ENCODE measurements around the gene ANKRD39. TPM values are rescaled to one million over a fixed set of nuclear protein-coding genes. Genes with fewer than 3 reads are reported as not detected.

Gene ANKRD39
- polyA plus RNA-seq, 1 experiment: 8.1 TPM

- H3K36me3 ChIP-seq (ENCODE audit: control insufficient read depth, insufficient read depth, low read length): peaks cover 16% of the 10 kb centered on the region
- TF ChIP-seq CTCF (IDR thresholded peaks at IDR 0.05; ENCODE audit: insufficient read depth, low read depth, low read length): no peak
- no peak for DNase-seq (ENCODE audit: low read depth)
- H3K27me3 ChIP-seq (ENCODE audit: control insufficient read depth, insufficient read depth, low read length): peaks cover 2% of the 10 kb centered on the region; the same call in 1 of the 2 replicates
- H3K4me3 ChIP-seq (ENCODE audit: low read depth, low read length): peak within 1 kb of the TSS; percentile 95
- POLR2A ChIA-PET: no interaction called here
- CTCF ChIA-PET: interaction anchor here (0.8 to 2.2 kb wide), 4 partner anchors 12 to 93 kb away, joined by 3 to 18 read pairs (median 12); partner anchors contain the start of gene ANKRD39
Observed at GRCh38 chr2:96869822-96870625, 12.2 kb upstream of the ANKRD39 start, which contains the start of gene SEMA4C. Gene SEMA4C (minus strand): TSS chr2:96870080. CDS start chr2:96867886, 2,194 bp downstream.

GRCh38 chr2:96869281-96869821, 11.5 kb upstream of the ANKRD39 start:
- TF ChIP-seq CTCF (IDR thresholded peaks at IDR 0.05; ENCODE audit: insufficient read depth, low read depth, low read length): no peak
- CTCF ChIA-PET: interaction anchor here (0.9 to 3.6 kb wide), 14 partner anchors 11 to 330 kb away, joined by 3 to 34 read pairs (median 6); partner anchors contain the start of genes ANKRD39 and CNNM4

GRCh38 chr2:96868555-96869280, 10.9 kb upstream of the ANKRD39 start:
- Histone ChIP-seq H3K27me3 (ENCODE audit: control insufficient read depth, insufficient read depth, low read length) (no peaks in the 10 kb centered on the region; the same call in 1 of the 2 replicates), H3K36me3 (ENCODE audit: control insufficient read depth, insufficient read depth, low read length) (peaks cover 28% of the 10 kb centered on the region), H3K4me3 (ENCODE audit: low read depth, low read length) (peak overlapping the region; percentile 95)
- TF ChIP-seq CTCF (IDR thresholded peaks at IDR 0.05; ENCODE audit: insufficient read depth, low read depth, low read length): peak; percentile 47
- peak; percentile 37 for DNase-seq (ENCODE audit: low read depth)
- ChIA-PET POLR2A (interaction anchor here (0.8 kb wide), 1 partner anchor 11 kb away, joined by 5 read pairs; no protein-coding TSS in a partner anchor), CTCF (interaction anchor here (0.6 to 3.6 kb wide), 22 partner anchors 9 to 329 kb away, joined by 3 to 34 read pairs (median 4); partner anchors contain the start of genes ANKRD39 and CNNM4)

More at GRCh38 chr2:96869281-96869821, 11.5 kb upstream of the ANKRD39 start:
- DNase-seq (ENCODE audit: low read depth): no peak
- POLR2A ChIA-PET: interaction anchor here (0.8 kb wide), 1 partner anchor 11 kb away, joined by 5 read pairs; no protein-coding TSS in a partner anchor
- H3K27me3 ChIP-seq (ENCODE audit: control insufficient read depth, insufficient read depth, low read length): no peaks in the 10 kb centered on the region; the same call in 1 of the 2 replicates
- H3K36me3 ChIP-seq (ENCODE audit: control insufficient read depth, insufficient read depth, low read length): peaks cover 23% of the 10 kb centered on the region
- peak overlapping the region; percentile 95 for H3K4me3 ChIP-seq (ENCODE audit: low read depth, low read length)

- H3K36me3 ChIP-seq (ENCODE audit: control insufficient read depth, insufficient read depth, low read length): peaks cover 34% of the 10 kb centered on the region
- H3K27me3 ChIP-seq (ENCODE audit: control insufficient read depth, insufficient read depth, low read length): no peaks in the 10 kb centered on the region; the same call in 1 of the 2 replicates
- CTCF ChIA-PET: interaction anchor here (0.6 to 3.6 kb wide), 22 partner anchors 10 to 328 kb away, joined by 3 to 34 read pairs (median 4); partner anchors contain the start of genes ANKRD39 and CNNM4
- POLR2A ChIA-PET: interaction anchor here (0.5 to 0.8 kb wide), 2 partner anchors 10 to 33 kb away, joined by 5 read pairs; no protein-coding TSS in a partner anchor
- peak overlapping the region; percentile 95 for H3K4me3 ChIP-seq (ENCODE audit: low read depth, low read length)
- DNase-seq (ENCODE audit: low read depth): no peak
- no peak for TF ChIP-seq CTCF (IDR thresholded peaks at IDR 0.05; ENCODE audit: insufficient read depth, low read depth, low read length)
Observed at GRCh38 chr2:96867756-96868554, 10.1 kb upstream of the ANKRD39 start.
